GM21576 (cell line): ENCODE data around the gene KRT4.

ENCODE experiments used
- ATAC-seq: cut with Tn5 transposase; IDR thresholded peaks from one replicate; pipeline ENCODE4 v1.9.1; 2021; ENCODE audit warnings: mild to moderate bottlenecking, moderate library complexity; ENCODE audit not compliant: unreplicated experiment

KRT4 gene

DNA sequence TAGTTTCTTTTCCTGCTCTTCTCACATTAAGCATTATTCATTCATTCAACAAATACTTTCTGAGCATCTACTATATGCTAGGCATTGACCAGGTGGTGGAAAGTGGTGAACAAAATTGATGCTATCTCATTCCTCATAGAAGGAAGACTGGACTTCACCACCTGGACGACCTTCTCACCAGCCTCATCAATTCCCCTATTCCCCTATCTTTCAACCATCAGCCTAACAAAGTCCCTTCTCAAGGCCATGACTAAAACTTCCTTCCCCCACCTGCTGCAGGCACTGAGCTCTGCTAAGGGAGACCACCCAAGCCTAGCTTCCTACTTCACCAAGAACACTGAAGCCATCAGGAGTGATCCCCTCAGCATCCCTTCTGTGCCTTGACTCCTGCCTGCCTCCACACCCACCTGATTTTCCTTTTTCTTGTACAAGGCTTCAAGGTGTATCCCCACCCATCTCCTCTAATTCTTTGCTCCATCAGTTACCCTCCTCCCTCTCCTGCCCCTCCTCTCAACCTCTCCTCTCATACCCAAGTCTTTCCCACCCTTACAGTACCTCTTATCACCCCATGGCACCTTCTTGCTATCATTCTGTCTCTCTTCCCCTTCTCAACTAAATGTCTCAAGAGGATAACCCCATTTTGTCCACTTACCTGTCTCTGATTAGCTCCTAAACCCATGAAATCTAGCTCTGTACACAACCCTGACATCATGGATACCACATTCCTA, 56.3 kb downstream of the KRT4 start:
- no peak for ATAC-seq
